ENCODE measurements around the gene FLII. TPM values are rescaled to one million over a fixed set of nuclear protein-coding genes. Genes with fewer than 3 reads are reported as not detected.

Gene FLII
- polyA plus RNA-seq, 4 donors, result 152 to 360 (median 210) TPM

DNA sequence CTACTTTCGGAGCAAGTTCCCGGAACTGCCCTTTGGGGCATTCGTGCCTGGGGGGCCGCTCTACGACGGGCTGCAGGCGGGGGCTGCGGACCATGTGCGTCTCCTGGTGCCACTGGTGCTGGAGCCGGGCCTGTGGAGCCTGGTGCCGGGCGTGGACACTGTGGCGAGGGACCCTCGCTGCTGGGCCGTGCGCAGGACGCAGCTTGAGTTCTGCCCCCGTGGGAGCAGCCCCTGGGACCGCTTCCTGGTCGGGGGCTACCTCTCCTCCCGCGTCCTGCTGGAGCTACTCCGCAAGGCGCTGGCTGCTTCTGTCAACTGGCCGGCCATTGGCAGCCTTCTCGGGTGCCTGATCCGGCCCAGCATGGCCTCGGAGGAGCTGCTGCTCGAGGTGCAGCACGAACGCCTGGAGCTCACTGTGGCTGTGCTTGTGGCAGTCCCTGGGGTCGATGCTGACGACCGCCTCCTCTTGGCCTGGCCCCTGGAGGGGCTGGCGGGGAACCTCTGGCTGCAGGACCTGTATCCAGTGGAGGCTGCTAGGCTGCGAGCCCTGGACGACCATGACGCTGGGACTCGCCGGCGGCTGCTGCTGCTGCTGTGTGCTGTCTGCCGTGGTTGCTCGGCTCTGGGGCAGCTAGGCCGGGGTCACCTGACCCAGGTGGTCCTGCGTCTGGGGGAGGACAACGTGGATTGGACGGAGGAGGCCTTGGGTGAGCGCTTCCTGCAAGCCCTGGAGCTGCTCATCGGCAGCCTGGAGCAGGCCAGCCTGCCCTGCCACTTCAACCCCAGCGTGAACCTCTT, 5.5 kb upstream of the FLII start:
- FAIRE-seq, result no peak
- Histone ChIP-seq H3K4me3 (ENCODE audit: low read depth in 1 of 3, low read length in 3 of 3) (no peak overlapping the region), H3K27ac (ENCODE audit: low read depth in 1 of 3, low read length in 2 of 3) (no peak overlapping the region), H3K36me3 (ENCODE audit: control insufficient read depth in 3 of 3, insufficient read depth in 2 of 3, low read depth in 1 of 3, low read length in 3 of 3) (peaks cover 0 to 42% (median 2%) of the 10 kb centered on the region in 3 donors), H3K4me1 (ENCODE audit: control insufficient read depth in 3 of 3, insufficient read depth in 2 of 3, low read depth in 1 of 3, low read length in 2 of 3) (peaks cover 4 to 17% (median 8%) of the 10 kb centered on the region in 3 donors), H3K27me3 (ENCODE audit: control insufficient read depth in 3 of 3, insufficient read depth in 3 of 3, low read length in 3 of 3) (no peaks in the 10 kb centered on the region), H3K9me3 (ENCODE audit: control insufficient read depth in 2 of 2, insufficient read depth in 1 of 2, low read depth in 1 of 2, low read length in 1 of 2) (no peaks in the 10 kb centered on the region)
- DNase-seq, result no peak
- WGBS, 3 donors, result 94 to 96% (median 95%) methylated on average over 45 to 50 of the region's 50 CpGs

DNA sequence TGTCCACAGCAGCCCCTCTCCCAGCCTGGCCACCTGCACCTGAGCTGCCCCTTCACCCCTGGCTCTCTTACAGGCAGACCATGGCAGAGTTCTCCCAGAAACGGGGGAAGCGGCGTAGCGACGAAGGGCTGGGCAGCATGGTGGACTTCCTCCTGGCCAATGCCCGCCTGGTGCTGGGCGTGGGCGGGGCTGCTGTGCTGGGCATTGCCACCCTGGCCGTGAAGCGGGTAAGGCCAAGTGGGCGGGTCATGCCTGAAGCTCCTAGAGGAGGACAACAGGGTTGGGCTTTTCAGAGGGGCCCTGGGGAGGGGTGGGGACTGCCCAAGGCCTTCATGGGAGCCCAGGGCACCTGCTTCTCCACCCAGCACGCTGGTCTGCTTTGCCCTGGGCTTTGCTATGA, 4.1 kb upstream of the FLII start:
- Histone ChIP-seq H3K9me3 (ENCODE audit: control insufficient read depth in 2 of 2, insufficient read depth in 1 of 2, low read depth in 1 of 2, low read length in 1 of 2) (no peaks in the 10 kb centered on the region), H3K4me1 (ENCODE audit: control insufficient read depth in 3 of 3, insufficient read depth in 2 of 3, low read depth in 1 of 3, low read length in 2 of 3) (peaks cover 4 to 24% (median 8%) of the 10 kb centered on the region in 3 donors), H3K27ac (ENCODE audit: low read depth in 1 of 3, low read length in 2 of 3) (no peak overlapping the region), H3K27me3 (ENCODE audit: control insufficient read depth in 3 of 3, insufficient read depth in 3 of 3, low read length in 3 of 3) (no peaks in the 10 kb centered on the region), H3K36me3 (ENCODE audit: control insufficient read depth in 3 of 3, insufficient read depth in 2 of 3, low read depth in 1 of 3, low read length in 3 of 3) (peaks cover 0 to 42% (median 2%) of the 10 kb centered on the region in 3 donors), H3K4me3 (ENCODE audit: low read depth in 1 of 3, low read length in 3 of 3) (no peak overlapping the region)
- no peak for FAIRE-seq
- WGBS, 3 donors, result 75 to 86% (median 84%) methylated on average over 12 of the region's 12 CpGs
- DNase-seq, result no peak

DNA sequence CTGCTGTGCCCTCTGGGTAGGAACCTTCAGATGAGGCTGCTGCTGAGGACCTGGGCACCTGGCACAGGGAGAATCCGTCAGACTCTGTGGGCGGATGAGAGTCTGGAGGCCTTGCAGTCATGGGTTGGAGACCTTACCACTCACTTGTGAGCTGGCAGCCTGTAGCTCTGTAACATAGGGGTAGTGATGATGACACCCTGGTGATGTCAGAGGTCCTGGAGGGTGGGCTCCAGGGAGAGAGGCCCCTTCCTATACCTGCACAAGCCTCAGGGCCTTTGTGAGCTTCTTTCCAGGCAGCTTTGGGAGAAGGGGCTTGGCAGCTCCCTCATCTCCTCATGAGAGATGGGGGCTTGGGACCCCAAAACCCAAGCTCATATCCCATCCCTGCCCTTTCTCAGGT, 3.6 kb upstream of the FLII start:
- H3K4me1 ChIP-seq (ENCODE audit: control insufficient read depth in 3 of 3, insufficient read depth in 2 of 3, low read depth in 1 of 3, low read length in 2 of 3), result peaks cover 7 to 29% (median 12%) of the 10 kb centered on the region in 3 donors
- no peak for DNase-seq
- H3K36me3 ChIP-seq (ENCODE audit: control insufficient read depth in 3 of 3, insufficient read depth in 2 of 3, low read depth in 1 of 3, low read length in 3 of 3), result peaks cover 0 to 46% (median 2%) of the 10 kb centered on the region in 3 donors
- no peak overlapping the region for H3K4me3 ChIP-seq (ENCODE audit: low read depth in 1 of 3, low read length in 3 of 3)
- H3K27ac ChIP-seq (ENCODE audit: low read depth in 1 of 3, low read length in 2 of 3), result no peak overlapping the region
- H3K9me3 ChIP-seq (ENCODE audit: control insufficient read depth in 2 of 2, insufficient read depth in 1 of 2, low read depth in 1 of 2, low read length in 1 of 2), result no peaks in the 10 kb centered on the region
- no peak for FAIRE-seq
- 56 to 82% (median 68%) methylated on average over 2 of the region's 2 CpGs for WGBS, 3 donors
- no peaks in the 10 kb centered on the region for H3K27me3 ChIP-seq (ENCODE audit: control insufficient read depth in 3 of 3, insufficient read depth in 3 of 3, low read length in 3 of 3)

DNA sequence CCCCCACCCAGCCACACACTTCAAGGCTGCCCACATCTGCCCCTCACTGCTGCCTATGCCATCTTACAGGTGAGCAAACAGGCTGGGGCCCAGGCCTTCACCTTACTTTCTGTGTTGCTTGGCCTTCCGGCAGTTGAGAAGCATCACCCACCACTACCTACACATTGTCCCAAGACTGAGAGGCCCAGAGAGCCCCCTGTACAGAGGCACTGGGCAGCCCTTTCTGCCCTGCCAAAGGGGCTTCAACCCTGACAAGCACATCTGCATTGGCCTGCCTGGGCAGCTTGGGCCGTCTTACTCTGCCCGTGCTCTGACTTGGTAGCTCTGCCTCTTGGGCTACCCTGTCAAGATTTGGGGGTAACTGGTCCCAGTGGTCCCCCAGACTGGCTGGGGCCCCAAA, 3.1 kb upstream of the FLII start:
- no peaks in the 10 kb centered on the region for H3K9me3 ChIP-seq (ENCODE audit: control insufficient read depth in 2 of 2, insufficient read depth in 1 of 2, low read depth in 1 of 2, low read length in 1 of 2)
- H3K4me3 ChIP-seq (ENCODE audit: low read depth in 1 of 3, low read length in 3 of 3), result peak overlapping the region in 2 of 3 donors; percentile 75 to 95
- 85 to 92% (median 92%) methylated on average over 3 of the region's 3 CpGs for WGBS, 3 donors
- H3K27me3 ChIP-seq (ENCODE audit: control insufficient read depth in 3 of 3, insufficient read depth in 3 of 3, low read length in 3 of 3), result no peaks in the 10 kb centered on the region
- DNase-seq (no peak), FAIRE-seq (no peak)
- peaks cover 0 to 50% (median 2%) of the 10 kb centered on the region in 3 donors for H3K36me3 ChIP-seq (ENCODE audit: control insufficient read depth in 3 of 3, insufficient read depth in 2 of 3, low read depth in 1 of 3, low read length in 3 of 3)
- H3K4me1 ChIP-seq (ENCODE audit: control insufficient read depth in 3 of 3, insufficient read depth in 2 of 3, low read depth in 1 of 3, low read length in 2 of 3), result peaks cover 7 to 33% (median 15%) of the 10 kb centered on the region in 3 donors
- H3K27ac ChIP-seq (ENCODE audit: low read depth in 1 of 3, low read length in 2 of 3), result peak overlapping the region in 1 of 3 donors; percentile 94

DNA sequence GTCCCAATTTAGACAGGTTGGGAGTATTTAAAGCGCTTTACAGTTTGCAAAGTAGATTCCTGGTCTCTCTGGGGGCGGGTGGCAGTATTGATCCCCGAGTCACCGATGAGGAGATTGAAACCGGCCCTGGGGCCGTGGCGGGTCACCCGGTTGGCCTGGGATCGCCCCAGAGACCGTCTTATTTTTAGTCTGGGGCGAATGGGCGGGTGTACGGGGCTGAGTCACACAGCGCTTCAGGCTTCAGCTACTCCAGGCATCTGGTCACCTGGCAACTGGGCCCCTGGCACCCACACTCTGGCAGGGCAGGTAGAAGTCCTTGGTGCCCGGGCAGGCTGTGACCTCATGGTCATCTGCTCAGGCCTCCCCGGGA, 2.6 kb upstream of the FLII start:
- peak overlapping the region; percentile 75 to 95 (median 86) for H3K4me3 ChIP-seq (ENCODE audit: low read depth in 1 of 3, low read length in 3 of 3)
- H3K27me3 ChIP-seq (ENCODE audit: control insufficient read depth in 3 of 3, insufficient read depth in 3 of 3, low read length in 3 of 3), result no peaks in the 10 kb centered on the region
- peak overlapping the region; percentile 76 to 94 (median 89) for H3K27ac ChIP-seq (ENCODE audit: low read depth in 1 of 3, low read length in 2 of 3)
- FAIRE-seq (no peak), DNase-seq (peak; percentile 64 to 71)
- no peaks in the 10 kb centered on the region for H3K9me3 ChIP-seq (ENCODE audit: control insufficient read depth in 2 of 2, insufficient read depth in 1 of 2, low read depth in 1 of 2, low read length in 1 of 2)
- peaks cover 0 to 55% (median 2%) of the 10 kb centered on the region in 3 donors for H3K36me3 ChIP-seq (ENCODE audit: control insufficient read depth in 3 of 3, insufficient read depth in 2 of 3, low read depth in 1 of 3, low read length in 3 of 3)
- 1 to 4% (median 2%) methylated on average over 16 of the region's 16 CpGs for WGBS, 3 donors
- peaks cover 7 to 35% (median 15%) of the 10 kb centered on the region in 3 donors for H3K4me1 ChIP-seq (ENCODE audit: control insufficient read depth in 3 of 3, insufficient read depth in 2 of 3, low read depth in 1 of 3, low read length in 2 of 3)

DNA sequence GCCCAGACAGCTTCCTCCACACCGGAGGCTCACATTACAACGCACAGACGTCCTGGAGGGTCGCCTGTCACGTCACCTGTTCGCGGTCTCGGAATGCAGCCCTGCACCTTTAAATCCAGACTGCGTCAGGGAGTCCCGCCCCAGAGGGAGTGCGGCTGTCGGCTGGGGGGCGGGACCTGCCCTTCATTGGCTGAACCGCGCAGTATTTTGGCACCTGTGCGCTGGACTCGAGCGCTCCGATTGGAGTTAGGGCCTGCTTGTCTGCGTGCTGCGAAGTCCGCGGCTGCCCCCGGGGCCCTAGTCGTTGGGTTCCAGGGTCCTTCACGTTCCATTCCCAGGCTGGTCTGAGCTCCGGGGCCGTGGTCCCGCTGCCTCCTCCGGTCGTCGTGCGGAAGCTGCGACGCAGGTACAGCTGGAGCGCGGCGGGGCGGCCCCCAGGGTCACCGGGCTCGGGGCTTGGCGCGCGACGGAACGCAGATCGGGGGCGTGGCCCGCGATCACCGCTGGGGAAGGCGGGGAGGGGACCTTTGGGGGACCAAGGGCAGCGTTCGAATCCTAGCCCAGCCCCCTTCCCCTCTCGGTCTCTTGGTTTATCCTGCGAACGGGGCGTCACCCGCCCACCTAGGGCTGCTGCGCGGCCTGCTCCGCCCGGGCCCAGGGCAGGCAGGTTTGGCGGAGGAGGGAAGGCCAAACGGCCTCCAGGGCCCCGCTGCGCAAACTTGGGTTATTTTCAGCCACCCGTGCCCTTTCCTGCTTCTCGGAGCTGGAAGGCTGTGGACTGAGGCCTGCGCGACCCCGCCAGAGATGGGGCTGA, 2.0 kb upstream of the FLII start, which contains the start of gene MIEF2:
Gene MIEF2, plus strand, starts transcription at position 331 of the 814 bp plus-strand sequence. CDS start 2,059 bp downstream, outside the sequence.
- Histone ChIP-seq H3K9me3 (ENCODE audit: control insufficient read depth in 2 of 2, insufficient read depth in 1 of 2, low read depth in 1 of 2, low read length in 1 of 2) (no peaks in the 10 kb centered on the region), H3K36me3 (ENCODE audit: control insufficient read depth in 3 of 3, insufficient read depth in 2 of 3, low read depth in 1 of 3, low read length in 3 of 3) (peaks cover 0 to 55% (median 2%) of the 10 kb centered on the region in 3 donors), H3K4me1 (ENCODE audit: control insufficient read depth in 3 of 3, insufficient read depth in 2 of 3, low read depth in 1 of 3, low read length in 2 of 3) (peaks cover 7 to 35% (median 15%) of the 10 kb centered on the region in 3 donors), H3K4me3 (ENCODE audit: low read depth in 1 of 3, low read length in 3 of 3) (peak within 1 kb of the TSS; percentile 75 to 95 (median 86)), H3K27ac (ENCODE audit: low read depth in 1 of 3, low read length in 2 of 3) (peak within 1 kb of the TSS; percentile 76 to 94 (median 89)), H3K27me3 (ENCODE audit: control insufficient read depth in 3 of 3, insufficient read depth in 3 of 3, low read length in 3 of 3) (no peaks in the 10 kb centered on the region)
- WGBS, 3 donors, result 0% methylated on average over 51 to 72 of the region's 72 CpGs
- FAIRE-seq (no peak), DNase-seq (peak; percentile 97)

DNA sequence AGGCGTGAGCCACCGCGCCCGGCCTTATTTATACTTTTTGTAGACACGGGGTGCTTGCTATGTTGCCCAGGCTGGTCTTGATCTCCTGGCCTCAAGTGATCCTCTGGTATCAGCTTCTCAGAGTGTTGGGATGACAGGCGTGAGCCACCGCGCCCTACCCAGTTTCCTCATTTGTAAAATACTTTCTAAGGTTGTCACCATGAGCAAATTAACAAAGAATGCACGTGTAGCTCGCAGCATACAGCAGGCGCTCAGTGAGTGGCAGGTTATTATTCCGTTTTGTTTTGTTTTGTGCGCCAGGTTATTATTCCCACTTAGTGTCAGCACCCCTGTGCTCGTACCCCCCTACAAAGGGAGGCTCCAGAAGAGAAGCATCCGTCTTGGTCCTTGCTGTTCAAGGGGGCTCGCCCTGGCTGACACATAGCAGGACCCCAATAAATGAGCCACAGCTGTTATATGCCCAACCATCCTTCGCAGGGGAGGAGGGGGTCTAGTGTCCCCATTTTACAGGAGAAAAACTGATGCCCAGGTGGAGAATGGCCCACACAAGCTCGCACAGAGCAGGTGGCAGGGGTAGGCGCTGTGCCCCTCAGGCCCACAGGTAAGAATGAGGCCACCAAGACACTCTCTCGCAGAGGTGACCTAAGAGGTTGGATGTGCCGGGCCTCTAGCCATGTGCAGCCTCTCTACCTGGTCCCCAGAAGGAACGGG, 1.2 kb upstream of the FLII start:
- Histone ChIP-seq H3K36me3 (ENCODE audit: control insufficient read depth in 3 of 3, insufficient read depth in 2 of 3, low read depth in 1 of 3, low read length in 3 of 3) (peaks cover 0 to 55% (median 4%) of the 10 kb centered on the region in 3 donors), H3K27ac (ENCODE audit: low read depth in 1 of 3, low read length in 2 of 3) (peak overlapping the region in 2 of 3 donors; percentile 89 to 94), H3K4me1 (ENCODE audit: control insufficient read depth in 3 of 3, insufficient read depth in 2 of 3, low read depth in 1 of 3, low read length in 2 of 3) (peaks cover 7 to 35% (median 15%) of the 10 kb centered on the region in 3 donors), H3K4me3 (ENCODE audit: low read depth in 1 of 3, low read length in 3 of 3) (peak overlapping the region in 2 of 3 donors; percentile 75 to 95), H3K27me3 (ENCODE audit: control insufficient read depth in 3 of 3, insufficient read depth in 3 of 3, low read length in 3 of 3) (no peaks in the 10 kb centered on the region), H3K9me3 (ENCODE audit: control insufficient read depth in 2 of 2, insufficient read depth in 1 of 2, low read depth in 1 of 2, low read length in 1 of 2) (no peaks in the 10 kb centered on the region)
- FAIRE-seq (no peak), DNase-seq (peak in 1 of 2 donors; percentile 19)
- WGBS, 3 donors, result 53 to 66% (median 58%) methylated on average over 22 of the region's 22 CpGs

DNA sequence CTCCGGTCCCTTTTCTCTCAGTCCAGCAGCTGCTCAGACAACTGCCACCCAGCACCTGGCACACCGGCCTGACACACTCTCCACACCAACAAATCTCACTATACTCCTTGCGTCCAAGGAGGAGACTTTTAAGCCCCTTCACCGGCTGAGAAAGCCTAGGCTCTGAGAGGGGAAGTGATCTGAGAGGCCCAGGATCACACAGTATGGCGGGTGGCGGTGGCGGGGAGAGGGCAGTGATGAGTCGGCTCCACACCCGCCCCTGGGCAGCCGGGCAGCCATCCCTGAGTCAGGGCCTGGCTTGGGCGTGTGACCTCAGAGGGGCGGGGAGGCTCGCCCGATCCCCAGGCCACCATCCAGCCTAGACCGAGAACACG, 569 bp downstream of the FLII start:
- WGBS, 3 donors, result 0% methylated on average over 9 to 16 of the region's 16 CpGs

More for the DNA sequence above, 569 bp downstream of the FLII start:
- H3K27me3 ChIP-seq (ENCODE audit: control insufficient read depth in 3 of 3, insufficient read depth in 3 of 3, low read length in 3 of 3), result no peaks in the 10 kb centered on the region
- peak overlapping the region; percentile 88 to 96 (median 94) for H3K4me3 ChIP-seq (ENCODE audit: low read depth in 1 of 3, low read length in 3 of 3)
- DNase-seq (peak; percentile 65 to 76), FAIRE-seq (no peak)
- peaks cover 7 to 35% (median 15%) of the 10 kb centered on the region in 3 donors for H3K4me1 ChIP-seq (ENCODE audit: control insufficient read depth in 3 of 3, insufficient read depth in 2 of 3, low read depth in 1 of 3, low read length in 2 of 3)
- no peaks in the 10 kb centered on the region for H3K9me3 ChIP-seq (ENCODE audit: control insufficient read depth in 2 of 2, insufficient read depth in 1 of 2, low read depth in 1 of 2, low read length in 1 of 2)
- H3K36me3 ChIP-seq (ENCODE audit: control insufficient read depth in 3 of 3, insufficient read depth in 2 of 3, low read depth in 1 of 3, low read length in 3 of 3), result peaks cover 14 to 55% (median 15%) of the 10 kb centered on the region in 3 donors
- peak overlapping the region; percentile 90 to 99 (median 95) for H3K27ac ChIP-seq (ENCODE audit: low read depth in 1 of 3, low read length in 2 of 3)
